ENCODE results near the gene IGF2R.

- TF ChIP-seq CTCF (IDR thresholded peaks at IDR 0.05) = no peak
- TF ChIP-seq POLR2AphosphoS5 (IDR thresholded peaks at IDR 0.05) = peak; percentile 49 to 63 (median 57)
- TF ChIP-seq EP300 (IDR thresholded peaks at IDR 0.05; ENCODE audit: low read depth) = no peak
Observed at GRCh38 chr6:159969921-159970320, 1.0 kb downstream of the IGF2R start.
